Gastroesophageal sphincter (tissue), 3 donors: ENCODE data around the gene CLEC7A.

Source experiments
- POLR2A ChIP-seq, 2 donors: fragments of 450-650 bp; IDR thresholded peaks; one replicate each; pipeline ENCODE4 v1.6.1; 2017; ENCODE audit warnings: antibody characterized with exemption in 2 of 2, mild to moderate bottlenecking in 2 of 2, moderate library complexity in 1 of 2
- POLR2AphosphoS5 ChIP-seq: sonication (generic); formaldehyde crosslinking; IDR thresholded peaks from one replicate; pipeline ENCODE4 v1.6.1; 2017; ENCODE audit warnings: antibody characterized with exemption
- TF ChIP-seq, protein P1 (sequence below), 4 experiments: fragments of 200-600 bp in 2 of 4; fragments of 450-650 bp in 2 of 4; sonication (generic) in 1 of 4; IDR thresholded peaks; one replicate each; pipeline ENCODE4 v1.5.1; 2017 to 2019; ENCODE audit warnings: antibody characterized with exemption in 4 of 4, mild to moderate bottlenecking in 2 of 4, moderate library complexity in 2 of 4

DNA sequence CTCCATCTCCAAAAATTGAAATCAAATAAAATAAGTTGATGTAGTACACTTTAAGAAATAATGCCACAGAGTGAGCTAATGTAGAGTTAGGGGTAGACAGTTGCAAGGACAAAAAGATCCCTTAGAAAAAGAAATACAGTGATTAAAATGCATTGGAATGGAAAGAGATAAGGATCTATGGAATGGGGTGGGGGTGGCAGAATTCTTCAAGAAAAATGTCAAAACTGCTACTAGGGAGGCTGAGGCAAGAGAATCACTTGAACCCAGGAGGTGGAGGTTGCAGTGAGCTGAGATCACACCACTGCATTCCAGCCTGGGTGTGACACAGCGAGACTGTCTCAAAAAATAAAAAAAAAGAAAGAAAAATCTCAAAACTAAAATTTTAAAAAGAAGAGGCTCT, 35.4 kb upstream of the CLEC7A start:
- TF ChIP-seq, protein P1, sequence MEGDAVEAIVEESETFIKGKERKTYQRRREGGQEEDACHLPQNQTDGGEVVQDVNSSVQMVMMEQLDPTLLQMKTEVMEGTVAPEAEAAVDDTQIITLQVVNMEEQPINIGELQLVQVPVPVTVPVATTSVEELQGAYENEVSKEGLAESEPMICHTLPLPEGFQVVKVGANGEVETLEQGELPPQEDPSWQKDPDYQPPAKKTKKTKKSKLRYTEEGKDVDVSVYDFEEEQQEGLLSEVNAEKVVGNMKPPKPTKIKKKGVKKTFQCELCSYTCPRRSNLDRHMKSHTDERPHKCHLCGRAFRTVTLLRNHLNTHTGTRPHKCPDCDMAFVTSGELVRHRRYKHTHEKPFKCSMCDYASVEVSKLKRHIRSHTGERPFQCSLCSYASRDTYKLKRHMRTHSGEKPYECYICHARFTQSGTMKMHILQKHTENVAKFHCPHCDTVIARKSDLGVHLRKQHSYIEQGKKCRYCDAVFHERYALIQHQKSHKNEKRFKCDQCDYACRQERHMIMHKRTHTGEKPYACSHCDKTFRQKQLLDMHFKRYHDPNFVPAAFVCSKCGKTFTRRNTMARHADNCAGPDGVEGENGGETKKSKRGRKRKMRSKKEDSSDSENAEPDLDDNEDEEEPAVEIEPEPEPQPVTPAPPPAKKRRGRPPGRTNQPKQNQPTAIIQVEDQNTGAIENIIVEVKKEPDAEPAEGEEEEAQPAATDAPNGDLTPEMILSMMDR (IDR thresholded peaks at IDR 0.05): no peak
- TF ChIP-seq POLR2A (IDR thresholded peaks at IDR 0.05) (no peak), POLR2AphosphoS5 (no peak)
